Endothelial cell of umbilical vein (primary cell): ENCODE results near the gene TLE7. TPM values are rescaled to one million over a fixed set of nuclear protein-coding genes. Genes with fewer than 3 reads are reported as not detected.

Source experiments
- BruUV-seq: library from RNA; stranded (reverse); fragments of 400-500 nt; replicated peaks from 2 replicates; lab custom pipeline; 2021; lab: Mats Ljungman, UMichigan
- CTCF ChIA-PET: fragments of 300-600, 350-600 bp; sonication (Branson Sonifier 250); formaldehyde crosslinking; loops from one replicate; lab custom pipeline; 2021; ENCODE audit warnings: antibody characterized with exemption, inconsistent platforms; lab: Charles Lee
- POLR2A ChIA-PET: fragments of 300-600, 350-600 bp; sonication (Branson Sonifier 250); formaldehyde crosslinking; loops from one replicate; lab custom pipeline; 2021; ENCODE audit warnings: antibody characterized with exemption, inconsistent platforms; lab: Charles Lee
- DNase-seq: peaks from one replicate; pipeline ENCODE4 v3.0.0-alpha.2; 2011; ENCODE audit warnings: low read depth, low spot score
- FAIRE-seq: peaks from 2 replicates; lab custom pipeline; 2011; peaks lifted over from hg19 to GRCh38; lab: Jason Lieb, UNC
- H2AFZ ChIP-seq: 2 replicates; pipeline ENCODE4 v1.6.0; 2012; ENCODE audit warnings: low read depth, low read length, control low read depth, inconsistent platforms
- H3K27ac ChIP-seq: 2 replicates; pipeline ENCODE4 v1.5.1; 2011; ENCODE audit warnings: low read depth, mild to moderate bottlenecking, control low read depth, low read length, moderate library complexity; ENCODE audit not compliant: insufficient read depth
- H3K27me3 ChIP-seq, 2 experiments: 2 replicates each; pipeline versions ENCODE4 v1.6.0 to v1.6.1; 2011; ENCODE audit warnings: low read length in 2 of 2, mixed read lengths in 1 of 2; ENCODE audit not compliant: control insufficient read depth in 2 of 2, insufficient read depth in 2 of 2
- H3K36me3 ChIP-seq, 2 experiments: 2 replicates in 1 of 2; 3 replicates in 1 of 2; pipeline ENCODE4 v1.5.1; 2011; ENCODE audit warnings: low read length in 2 of 2, mild to moderate bottlenecking in 1 of 2, moderate library complexity in 1 of 2; ENCODE audit not compliant: control insufficient read depth in 2 of 2, insufficient read depth in 2 of 2; ENCODE audit errors: extremely low read depth in 1 of 2
- H3K4me1 ChIP-seq: 3 replicates; pipeline ENCODE4 v1.5.1; 2011; ENCODE audit warnings: mild to moderate bottlenecking, low read length; ENCODE audit not compliant: control insufficient read depth, insufficient read depth; ENCODE audit errors: extremely low read depth
- H3K4me2 ChIP-seq: 2 replicates; pipeline ENCODE4 v1.6.1; 2011; ENCODE audit warnings: low read length, control low read depth, mixed read lengths; ENCODE audit not compliant: insufficient read depth
- H3K4me3 ChIP-seq, 3 experiments: fragments of 200-600 bp in 1 of 3; sonication (generic), shearing (Covaris generic) in 1 of 3; replicated peaks in 1 of 3; 2 replicates each; pipeline ENCODE4 v1.5.1; 2011 to 2016; ENCODE audit warnings: control low read depth in 3 of 3, low read length in 3 of 3, mild to moderate bottlenecking in 2 of 3, inconsistent platforms in 1 of 3, low read depth in 1 of 3, moderate library complexity in 1 of 3; ENCODE audit not compliant: insufficient read depth in 1 of 3
- H3K79me2 ChIP-seq: 2 replicates; pipeline ENCODE4 v1.6.0; 2012; ENCODE audit warnings: low read length, inconsistent platforms; ENCODE audit not compliant: control insufficient read depth, insufficient read depth
- H3K9ac ChIP-seq: replicated peaks from 2 replicates; pipeline ENCODE3; 2011; ENCODE audit warnings: low read length, control low read depth; ENCODE audit not compliant: insufficient read depth; ENCODE audit errors: extremely low read depth
- H3K9me1 ChIP-seq: replicated peaks from 3 replicates; pipeline ENCODE4 v1.6.0; 2011; ENCODE audit warnings: mild to moderate bottlenecking, low read length; ENCODE audit not compliant: control insufficient read depth, insufficient read depth; ENCODE audit errors: extremely low read depth
- H3K9me3 ChIP-seq: replicated peaks from 2 replicates; pipeline ENCODE4 v1.5.1; 2012; ENCODE audit warnings: low read length, inconsistent platforms; ENCODE audit not compliant: control insufficient read depth, insufficient read depth
- H4K20me1 ChIP-seq: replicated peaks from 2 replicates; pipeline ENCODE3; 2011; ENCODE audit warnings: mild to moderate bottlenecking, low read length; ENCODE audit not compliant: control insufficient read depth, insufficient read depth; ENCODE audit errors: extremely low read depth
- CTCF ChIP-seq, 2 donors: IDR thresholded peaks; 1 replicate in 1 of 2; 2 replicates in 1 of 2; pipeline ENCODE4 v1.5.1; 2011; ENCODE audit warnings: low read length in 2 of 2, mild to moderate bottlenecking in 2 of 2, moderate library complexity in 2 of 2, control low read depth in 1 of 2, inconsistent platforms in 1 of 2, low read depth in 1 of 2; ENCODE audit not compliant: insufficient read depth in 1 of 2; ENCODE audit errors: extremely low read depth in 1 of 2
- EZH2 ChIP-seq: IDR thresholded peaks from 2 replicates; pipeline ENCODE4 v1.6.1; 2012; ENCODE audit warnings: borderline replicate concordance, low read depth, mild to moderate bottlenecking, moderate library complexity, low read length, inconsistent platforms; ENCODE audit not compliant: severe bottlenecking
- FOS ChIP-seq: IDR thresholded peaks from 2 replicates; pipeline ENCODE4 v1.6.1; 2011; ENCODE audit warnings: mild to moderate bottlenecking, low read length, moderate library complexity, borderline replicate concordance; ENCODE audit not compliant: insufficient read depth
- GATA2 ChIP-seq: IDR thresholded peaks from 2 replicates; pipeline ENCODE4 v1.7.0; 2011; ENCODE audit warnings: low read depth, mild to moderate bottlenecking, moderate library complexity, mixed read lengths, low read length; ENCODE audit not compliant: insufficient read length, insufficient read depth
- JUN ChIP-seq: IDR thresholded peaks from 2 replicates; pipeline ENCODE4 v1.6.1; 2011; ENCODE audit warnings: borderline replicate concordance, low read depth; ENCODE audit not compliant: insufficient read length, insufficient read depth
- MAX ChIP-seq: IDR thresholded peaks from 2 replicates; pipeline ENCODE4 v1.6.1; 2011; ENCODE audit not compliant: insufficient read depth, insufficient read length
- MYC ChIP-seq: IDR thresholded peaks from one replicate; pipeline ENCODE4 v1.6.1; 2011; ENCODE audit warnings: mild to moderate bottlenecking, low read depth, low read length
- POLR2A ChIP-seq: IDR thresholded peaks from 2 replicates; pipeline ENCODE4 v1.6.1; 2012; ENCODE audit warnings: low read depth, mild to moderate bottlenecking, control low read depth, low read length
- POLR2AphosphoS5 ChIP-seq: IDR thresholded peaks from 2 replicates; pipeline ENCODE4 v1.6.1; 2012; ENCODE audit warnings: low read depth, mild to moderate bottlenecking, control low read depth, low read length, moderate library complexity; ENCODE audit not compliant: insufficient read depth
- dilution Hi-C: fragments of 300-500 bp; cut with MboI; formaldehyde crosslinking; loops from one replicate; pipeline ENCODE4 v1.15.0; 2019; ENCODE audit warnings: low sequenced_read_pairs; ENCODE audit not compliant: extremely low pct_ligation_motif_present
- intact Hi-C: fragments of 100-400 bp; cut with micrococcal nuclease; formaldehyde crosslinking; loops from one replicate; pipeline ENCODE4 v1.10.0; 2022
- polyA plus RNA-seq, 4 experiments: library from polyadenylated mRNA; depleted of rRNA in 3 of 4; stranded (reverse) in 3 of 4; unstranded in 1 of 4; fragments of >200 nt; gene quantifications; 2 replicates each; pipeline versions ENCODE4 v1.2.1 to v1.2.3, GENCODE V29; 2011 to 2012; ENCODE audit warnings: missing spikeins in 1 of 4
- total RNA-seq: library from RNA; stranded (reverse); gene quantifications from 2 replicates; pipeline ENCODE4 v1.2.3, GENCODE V29; 2021

TLE7 gene
- total and polyA plus RNA-seq, 2 donors (not counting 3 experiments of a cell fraction or from before 2014, with no cell fraction given): not detected

- H3K4me1 ChIP-seq: peaks cover 4% of the 10 kb centered on the region
- H3K4me3 ChIP-seq: no peak overlapping the region
- H3K9me1 ChIP-seq: no peaks in the 10 kb centered on the region
- no peaks in the 10 kb centered on the region for H3K36me3 ChIP-seq
- no peak overlapping the region for H2AFZ ChIP-seq
- H3K79me2 ChIP-seq: no peaks in the 10 kb centered on the region
- no TSS peak for BruUV-seq
- dilution Hi-C loops: no loop called here
- intact Hi-C loops: loop anchor here (5.0 kb wide), 1 partner anchor 130 kb away; no protein-coding TSS in a partner anchor
- CTCF ChIA-PET: no interaction called here
- no peaks in the 10 kb centered on the region for H3K27me3 ChIP-seq
- POLR2A ChIA-PET: no interaction called here
- FAIRE-seq (no peak), DNase-seq (no peak)
- no peak overlapping the region for H3K27ac ChIP-seq
- no peak overlapping the region for H3K9ac ChIP-seq
- H3K9me3 ChIP-seq: no peaks in the 10 kb centered on the region
- no peaks in the 10 kb centered on the region for H4K20me1 ChIP-seq
- H3K4me2 ChIP-seq: no peak overlapping the region
- no peak for TF ChIP-seq CTCF (IDR thresholded peaks at IDR 0.05; ENCODE audit: extremely low read depth in 1 of 2, insufficient read depth in 1 of 2, low read depth in 1 of 2, low read length in 2 of 2)
- TF ChIP-seq FOS: no peak
- no peak for TF ChIP-seq EZH2
- TF ChIP-seq POLR2A: no peak
- TF ChIP-seq MAX: no peak
- TF ChIP-seq GATA2: no peak
- TF ChIP-seq MYC: no peak
- TF ChIP-seq POLR2AphosphoS5: no peak
- TF ChIP-seq JUN: no peak
These were observed 40.7 kb upstream of the TLE7 start for GRCh38 chr16:71482569-71482968.
